Fibroblast of lung (primary cell): Measurements from ENCODE around the gene NAP1L1.
A peak's percentile ranks its signal among the peaks of the same experiment; 100 is the strongest.

Source experiments
- CTCF ChIP-seq, 2 donors: IDR thresholded peaks in 1 of 2; conservative IDR thresholded peaks in 1 of 2; 1 replicate in 1 of 2; 2 replicates in 1 of 2; pipeline ENCODE4 v1.5.1; 2011 to 2012; ENCODE audit warnings: low read length in 2 of 2, control low read depth in 1 of 2, inconsistent platforms in 1 of 2, low read depth in 1 of 2, mild to moderate bottlenecking in 1 of 2
- EZH2 ChIP-seq: IDR thresholded peaks from 2 replicates; pipeline ENCODE4 v1.5.1; 2012; ENCODE audit warnings: low read length, control low read depth, mild to moderate bottlenecking; ENCODE audit errors: missing control alignments

GRCh38 chr12:76037130-76038103 lies 47.1 kb downstream of the NAP1L1 start:
- TF ChIP-seq CTCF (conservative IDR thresholded peaks at IDR 0.05 in 1 of 2, IDR thresholded peaks at IDR 0.05 in 1 of 2; ENCODE audit: low read depth in 1 of 2, low read length in 2 of 2) (peak; percentile 75 to 80), EZH2 (no peak)
